ENCODE data around the gene SGK1.

- TF ChIP-seq CTCF (IDR thresholded peaks at IDR 0.05 in 8 of 11, conservative IDR thresholded peaks at IDR 0.05 in 3 of 11) (no peak), POLR2AphosphoS5 (IDR thresholded peaks at IDR 0.05) (no peak), POLR2A (IDR thresholded peaks at IDR 0.05) (no peak)
Measured at GRCh38 chr6:134358320-134358719, 40.4 kb upstream of the SGK1 start.
